ENCODE results near the gene MDM1.

MDM1 gene

DNA sequence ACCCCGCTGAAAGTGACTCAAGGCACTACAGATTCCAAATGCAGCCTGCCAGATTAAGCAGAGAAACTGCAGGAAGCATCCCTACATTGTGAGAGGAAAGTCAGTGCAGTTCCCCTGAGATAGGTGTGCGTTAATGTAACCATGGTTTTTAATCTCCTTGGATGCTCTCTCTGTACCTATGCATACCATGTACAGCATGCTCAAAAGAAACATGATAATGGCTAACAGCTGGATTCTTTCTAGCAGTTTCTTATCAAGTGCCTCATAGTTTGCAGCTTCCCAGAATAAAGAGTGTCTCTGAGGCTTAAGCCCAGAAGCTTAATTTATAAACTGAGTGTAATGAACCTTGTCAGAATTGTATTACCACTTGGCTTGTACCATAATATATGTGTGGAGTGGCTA is 17.1 kb upstream of the MDM1 start:
- no peak for DNase-seq (ENCODE audit: low spot score)
- Histone ChIP-seq H3K27me3 (ENCODE audit: insufficient read depth, poor library complexity, severe bottlenecking) (no peaks in the 10 kb centered on the region), H3K9me3 (ENCODE audit: severe bottlenecking) (no peaks in the 10 kb centered on the region), H3K4me3 (ENCODE audit: severe bottlenecking) (no peak overlapping the region), H3K27ac (ENCODE audit: poor library complexity, severe bottlenecking) (no peak overlapping the region), H3K4me1 (ENCODE audit: insufficient read depth, poor library complexity, severe bottlenecking) (no peaks in the 10 kb centered on the region), H3K36me3 (ENCODE audit: low read depth) (no peaks in the 10 kb centered on the region)
- ATAC-seq (ENCODE audit: low read depth), result no peak
- no peak for TF ChIP-seq CTCF (IDR thresholded peaks at IDR 0.05; ENCODE audit: poor library complexity, severe bottlenecking)

GRCh38 chr12:68348419-68348818 is 16.3 kb upstream of the MDM1 start:
- TF ChIP-seq CTCF (IDR thresholded peaks at IDR 0.05; ENCODE audit: poor library complexity, severe bottlenecking), result no peak
- ATAC-seq (ENCODE audit: low read depth) (no peak), DNase-seq (ENCODE audit: low spot score) (no peak)
- Histone ChIP-seq H3K36me3 (ENCODE audit: low read depth) (no peaks in the 10 kb centered on the region), H3K27me3 (ENCODE audit: insufficient read depth, poor library complexity, severe bottlenecking) (no peaks in the 10 kb centered on the region), H3K9me3 (ENCODE audit: severe bottlenecking) (no peaks in the 10 kb centered on the region), H3K27ac (ENCODE audit: poor library complexity, severe bottlenecking) (no peak overlapping the region), H3K4me1 (ENCODE audit: insufficient read depth, poor library complexity, severe bottlenecking) (no peaks in the 10 kb centered on the region), H3K4me3 (ENCODE audit: severe bottlenecking) (no peak overlapping the region)

DNA sequence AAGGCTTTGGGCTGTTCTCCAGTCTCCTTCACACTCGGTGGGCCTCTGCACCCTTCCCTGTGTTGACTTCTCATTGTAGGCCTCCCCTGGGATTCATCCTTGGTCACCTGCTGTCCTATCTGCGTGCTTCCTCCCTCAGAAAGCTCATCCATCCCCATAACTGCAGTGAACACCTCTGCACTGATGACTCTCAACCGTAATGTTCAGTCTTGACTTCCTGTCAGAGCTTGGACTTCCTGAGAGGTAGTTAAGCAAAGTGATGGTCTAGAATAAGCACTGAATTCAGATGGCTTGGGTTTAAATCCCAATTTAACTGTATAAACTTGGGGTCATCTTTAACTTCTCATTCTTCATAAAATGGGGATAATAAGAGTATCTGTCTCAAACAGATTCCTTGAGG is 13.6 kb upstream of the MDM1 start:
- no peak for TF ChIP-seq CTCF (IDR thresholded peaks at IDR 0.05; ENCODE audit: poor library complexity, severe bottlenecking)
- Histone ChIP-seq H3K27ac (ENCODE audit: poor library complexity, severe bottlenecking) (no peak overlapping the region), H3K9me3 (ENCODE audit: severe bottlenecking) (no peaks in the 10 kb centered on the region), H3K4me1 (ENCODE audit: insufficient read depth, poor library complexity, severe bottlenecking) (no peaks in the 10 kb centered on the region), H3K4me3 (ENCODE audit: severe bottlenecking) (no peak overlapping the region), H3K27me3 (ENCODE audit: insufficient read depth, poor library complexity, severe bottlenecking) (no peaks in the 10 kb centered on the region), H3K36me3 (ENCODE audit: low read depth) (no peaks in the 10 kb centered on the region)
- no peak for ATAC-seq (ENCODE audit: low read depth)
- DNase-seq (ENCODE audit: low spot score), result no peak

- no peak for ATAC-seq (ENCODE audit: low read depth)
- no peaks in the 10 kb centered on the region for H3K9me3 ChIP-seq (ENCODE audit: severe bottlenecking)
- no peaks in the 10 kb centered on the region for H3K27me3 ChIP-seq (ENCODE audit: insufficient read depth, poor library complexity, severe bottlenecking)
- no peak overlapping the region for H3K4me3 ChIP-seq (ENCODE audit: severe bottlenecking)
- DNase-seq (ENCODE audit: low spot score), result no peak
- no peaks in the 10 kb centered on the region for H3K36me3 ChIP-seq (ENCODE audit: low read depth)
- H3K27ac ChIP-seq (ENCODE audit: poor library complexity, severe bottlenecking), result no peak overlapping the region
- no peaks in the 10 kb centered on the region for H3K4me1 ChIP-seq (ENCODE audit: insufficient read depth, poor library complexity, severe bottlenecking)
- no peak for TF ChIP-seq CTCF (IDR thresholded peaks at IDR 0.05; ENCODE audit: poor library complexity, severe bottlenecking)
These were observed 12.0 kb upstream of the MDM1 start for GRCh38 chr12:68344126-68344525.

- no peak for DNase-seq (ENCODE audit: low spot score)
- H3K27ac ChIP-seq (ENCODE audit: poor library complexity, severe bottlenecking), result no peak overlapping the region
These were observed 10.8 kb upstream of the MDM1 start for GRCh38 chr12:68342966-68343365.

More at GRCh38 chr12:68342966-68343365, 10.8 kb upstream of the MDM1 start:
- Histone ChIP-seq H3K27me3 (ENCODE audit: insufficient read depth, poor library complexity, severe bottlenecking) (no peaks in the 10 kb centered on the region), H3K4me3 (ENCODE audit: severe bottlenecking) (no peak overlapping the region), H3K4me1 (ENCODE audit: insufficient read depth, poor library complexity, severe bottlenecking) (no peaks in the 10 kb centered on the region), H3K36me3 (ENCODE audit: low read depth) (no peaks in the 10 kb centered on the region), H3K9me3 (ENCODE audit: severe bottlenecking) (no peaks in the 10 kb centered on the region)
- no peak for TF ChIP-seq CTCF (IDR thresholded peaks at IDR 0.05; ENCODE audit: poor library complexity, severe bottlenecking)
- ATAC-seq (ENCODE audit: low read depth), result no peak
